ENCODE data around the gene UGT1A9.
A peak's percentile ranks its signal among the peaks of the same experiment; 100 is the strongest.

The UGT1A9 gene

GRCh38 chr2:233668605-233669260 is 3.0 kb upstream of the UGT1A9 start:
- TF ChIP-seq ARNT (IDR thresholded peaks at IDR 0.05) = no peak
- TF ChIP-seq SP1 (IDR thresholded peaks at IDR 0.05) = no peak
- no peak for TF ChIP-seq TARDBP (IDR thresholded peaks at IDR 0.05)
- TF ChIP-seq PKNOX1 (IDR thresholded peaks at IDR 0.05) = 0 out of 2 replicates have a peak, but pooled peaks have one; percentile 10
- TF ChIP-seq FOXA1 (IDR thresholded peaks at IDR 0.05) = no peak
- TF ChIP-seq FOXM1 (IDR thresholded peaks at IDR 0.05; ENCODE audit: borderline replicate concordance) = no peak
- no peak for TF ChIP-seq ELF4 (IDR thresholded peaks at IDR 0.05)
- no peak for TF ChIP-seq LEF1 (IDR thresholded peaks at IDR 0.05; ENCODE audit: borderline replicate concordance)
- TF ChIP-seq SUZ12 (IDR thresholded peaks at IDR 0.05) = no peak
- DNase-seq (ENCODE audit: extremely low spot score) = no peak
- ChIA-PET CTCF (no interaction called here), POLR2A (no interaction called here)

- ChIA-PET CTCF (no interaction called here), POLR2A (no interaction called here)
- TF ChIP-seq HDGF (IDR thresholded peaks at IDR 0.05; ENCODE audit: borderline replicate concordance) (no peak), L3MBTL2 (conservative IDR thresholded peaks at IDR 0.05) (no peak), ZNF384 (IDR thresholded peaks at IDR 0.05) (no peak), FOXK2 (IDR thresholded peaks at IDR 0.05) (no peak)
- no peak for DNase-seq (ENCODE audit: extremely low spot score)
These were observed 1.2 kb downstream of the UGT1A9 start for GRCh38 chr2:233672886-233673285.

GRCh38 chr2:233673896-233674295 is 2.2 kb downstream of the UGT1A9 start:
- POLR2A ChIA-PET = no interaction called here
- CTCF ChIA-PET = no interaction called here

GRCh38 chr2:233674314-233674713 is 2.6 kb downstream of the UGT1A9 start:
- ChIA-PET CTCF (no interaction called here), POLR2A (no interaction called here)
- no peak for DNase-seq (ENCODE audit: extremely low spot score)
- no peak for TF ChIP-seq SP1 (IDR thresholded peaks at IDR 0.05)
- no peak for TF ChIP-seq ARNT (IDR thresholded peaks at IDR 0.05)

More at GRCh38 chr2:233673896-233674295, 2.2 kb downstream of the UGT1A9 start:
- no peak for TF ChIP-seq ELF4 (IDR thresholded peaks at IDR 0.05)
- no peak for TF ChIP-seq TARDBP (IDR thresholded peaks at IDR 0.05)
- no peak for TF ChIP-seq FOXK2 (IDR thresholded peaks at IDR 0.05)
- TF ChIP-seq HDGF (IDR thresholded peaks at IDR 0.05; ENCODE audit: borderline replicate concordance) = no peak
- TF ChIP-seq SP1 (IDR thresholded peaks at IDR 0.05) = no peak
- TF ChIP-seq ARNT (IDR thresholded peaks at IDR 0.05) = no peak
- TF ChIP-seq SUZ12 (IDR thresholded peaks at IDR 0.05) = no peak
- no peak for TF ChIP-seq CTBP1 (IDR thresholded peaks at IDR 0.05; ENCODE audit: borderline replicate concordance)
- no peak for TF ChIP-seq PKNOX1 (IDR thresholded peaks at IDR 0.05)
- TF ChIP-seq FOXM1 (IDR thresholded peaks at IDR 0.05; ENCODE audit: borderline replicate concordance) = no peak
- TF ChIP-seq L3MBTL2 (conservative IDR thresholded peaks at IDR 0.05) = no peak
- no peak for TF ChIP-seq ZNF384 (IDR thresholded peaks at IDR 0.05)
- TF ChIP-seq LEF1 (IDR thresholded peaks at IDR 0.05; ENCODE audit: borderline replicate concordance) = no peak
- no peak for TF ChIP-seq FOXA1 (IDR thresholded peaks at IDR 0.05)
- TF ChIP-seq BHLHE40 (IDR thresholded peaks at IDR 0.05; ENCODE audit: borderline replicate concordance) = no peak
- no peak for TF ChIP-seq NFRKB (IDR thresholded peaks at IDR 0.05)
- no peak for DNase-seq (ENCODE audit: extremely low spot score)

GRCh38 chr2:233674995-233675394 is 3.3 kb downstream of the UGT1A9 start:
- ChIA-PET CTCF (no interaction called here), POLR2A (no interaction called here)
- peak; percentile 18 for DNase-seq (ENCODE audit: extremely low spot score)
- no peak for TF ChIP-seq TARDBP (IDR thresholded peaks at IDR 0.05)
- no peak for TF ChIP-seq ZNF384 (IDR thresholded peaks at IDR 0.05)
- no peak for TF ChIP-seq FOXM1 (IDR thresholded peaks at IDR 0.05; ENCODE audit: borderline replicate concordance)
- TF ChIP-seq FOXK2 (IDR thresholded peaks at IDR 0.05) = no peak
- no peak for TF ChIP-seq PKNOX1 (IDR thresholded peaks at IDR 0.05)
- no peak for TF ChIP-seq L3MBTL2 (conservative IDR thresholded peaks at IDR 0.05)
- TF ChIP-seq BHLHE40 (IDR thresholded peaks at IDR 0.05; ENCODE audit: borderline replicate concordance) = no peak
- TF ChIP-seq NFRKB (IDR thresholded peaks at IDR 0.05) = no peak
- no peak for TF ChIP-seq LEF1 (IDR thresholded peaks at IDR 0.05; ENCODE audit: borderline replicate concordance)
- TF ChIP-seq SP1 (IDR thresholded peaks at IDR 0.05) = no peak
- TF ChIP-seq SUZ12 (IDR thresholded peaks at IDR 0.05) = no peak
- no peak for TF ChIP-seq ELF4 (IDR thresholded peaks at IDR 0.05)

GRCh38 chr2:233676046-233676445 is 4.3 kb downstream of the UGT1A9 start:
- no peak for TF ChIP-seq ZNF384 (IDR thresholded peaks at IDR 0.05)
- TF ChIP-seq CTBP1 (IDR thresholded peaks at IDR 0.05; ENCODE audit: borderline replicate concordance) = no peak
- DNase-seq (ENCODE audit: extremely low spot score) = no peak
- CTCF ChIA-PET = no interaction called here
- POLR2A ChIA-PET = no interaction called here

- no peak for DNase-seq (ENCODE audit: extremely low spot score)
- ChIA-PET POLR2A (no interaction called here), CTCF (no interaction called here)
- TF ChIP-seq TARDBP (IDR thresholded peaks at IDR 0.05) = no peak
- TF ChIP-seq ELF4 (IDR thresholded peaks at IDR 0.05) = no peak
- TF ChIP-seq L3MBTL2 (conservative IDR thresholded peaks at IDR 0.05) = no peak
- no peak for TF ChIP-seq NFRKB (IDR thresholded peaks at IDR 0.05)
- TF ChIP-seq BHLHE40 (IDR thresholded peaks at IDR 0.05; ENCODE audit: borderline replicate concordance) = no peak
- TF ChIP-seq ARNT (IDR thresholded peaks at IDR 0.05) = no peak
These were observed 7.5 kb downstream of the UGT1A9 start for GRCh38 chr2:233679196-233679595.

Measured in HEK293T (cell line).